DND-41 (cell line): Measurements from ENCODE around the gene MACROD2.

Experiments used
- CTCF ChIP-seq: IDR thresholded peaks from 2 replicates; pipeline ENCODE4 v1.5.1; 2012; ENCODE audit warnings: borderline replicate concordance, low read length, moderate library complexity, mild to moderate bottlenecking; ENCODE audit not compliant: poor library complexity, severe bottlenecking; ENCODE audit errors: extremely low read depth
- EZH2 ChIP-seq: IDR thresholded peaks from 3 replicates; pipeline ENCODE4 v1.6.1; 2012; ENCODE audit warnings: borderline replicate concordance, low read depth, mild to moderate bottlenecking, moderate library complexity, low read length, inconsistent platforms; ENCODE audit not compliant: severe bottlenecking

- no peak for TF ChIP-seq CTCF
- no peak for TF ChIP-seq EZH2
Measured at GRCh38 chr20:14707865-14708596, 712.7 kb downstream of the MACROD2 start.
